ENCODE measurements around the gene TMEM212.
A peak's percentile ranks its signal among the peaks of the same experiment; 100 is the strongest.

TMEM212 gene

GRCh38 chr3:171865191-171865865, 22.2 kb downstream of the TMEM212 start:
- peak in 1 of 2 donors; percentile 67 for DNase-seq (ENCODE audit: low read depth in 2 of 2)
- TF ChIP-seq, protein P1, sequence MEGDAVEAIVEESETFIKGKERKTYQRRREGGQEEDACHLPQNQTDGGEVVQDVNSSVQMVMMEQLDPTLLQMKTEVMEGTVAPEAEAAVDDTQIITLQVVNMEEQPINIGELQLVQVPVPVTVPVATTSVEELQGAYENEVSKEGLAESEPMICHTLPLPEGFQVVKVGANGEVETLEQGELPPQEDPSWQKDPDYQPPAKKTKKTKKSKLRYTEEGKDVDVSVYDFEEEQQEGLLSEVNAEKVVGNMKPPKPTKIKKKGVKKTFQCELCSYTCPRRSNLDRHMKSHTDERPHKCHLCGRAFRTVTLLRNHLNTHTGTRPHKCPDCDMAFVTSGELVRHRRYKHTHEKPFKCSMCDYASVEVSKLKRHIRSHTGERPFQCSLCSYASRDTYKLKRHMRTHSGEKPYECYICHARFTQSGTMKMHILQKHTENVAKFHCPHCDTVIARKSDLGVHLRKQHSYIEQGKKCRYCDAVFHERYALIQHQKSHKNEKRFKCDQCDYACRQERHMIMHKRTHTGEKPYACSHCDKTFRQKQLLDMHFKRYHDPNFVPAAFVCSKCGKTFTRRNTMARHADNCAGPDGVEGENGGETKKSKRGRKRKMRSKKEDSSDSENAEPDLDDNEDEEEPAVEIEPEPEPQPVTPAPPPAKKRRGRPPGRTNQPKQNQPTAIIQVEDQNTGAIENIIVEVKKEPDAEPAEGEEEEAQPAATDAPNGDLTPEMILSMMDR (IDR thresholded peaks at IDR 0.05; ENCODE audit: low read depth, low read length) = no peak
- no peak overlapping the region for H3K4me3 ChIP-seq (replicated peaks in 1 of 2; ENCODE audit: low read depth in 2 of 2, low read length in 2 of 2)

DNA sequence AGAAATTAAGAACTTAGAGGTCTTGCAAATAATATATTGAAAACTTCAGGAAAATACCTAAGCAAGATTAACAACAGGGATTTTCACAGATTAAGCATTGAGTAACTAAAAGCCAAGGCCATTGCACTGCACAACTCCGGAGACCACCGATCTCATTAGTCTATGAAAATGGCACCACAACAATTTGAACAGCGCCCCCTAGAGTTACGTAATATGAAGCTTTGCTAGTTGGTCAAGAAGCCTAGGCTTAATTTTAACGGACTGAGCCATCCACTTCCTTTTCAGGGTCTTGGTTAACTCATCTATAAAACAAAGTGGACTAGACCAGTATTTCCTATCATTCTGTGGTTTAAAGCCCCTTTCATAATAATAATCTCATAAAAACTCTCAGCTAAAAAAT, 24.8 kb downstream of the TMEM212 start:
- DNase-seq (ENCODE audit: low read depth in 2 of 2) = peak in 1 of 2 donors; percentile 38
- H3K4me3 ChIP-seq (replicated peaks in 1 of 2; ENCODE audit: low read depth in 2 of 2, low read length in 2 of 2) = no peak overlapping the region
- TF ChIP-seq, protein P1 (IDR thresholded peaks at IDR 0.05; ENCODE audit: low read depth, low read length) = peak; percentile 25

- TF ChIP-seq, protein P1 (IDR thresholded peaks at IDR 0.05; ENCODE audit: low read depth, low read length) = no peak
- no peak overlapping the region for H3K4me3 ChIP-seq (replicated peaks in 1 of 2; ENCODE audit: low read depth in 2 of 2, low read length in 2 of 2)
- DNase-seq (ENCODE audit: low read depth in 2 of 2) = peak in 1 of 2 donors; percentile 54
Observed at GRCh38 chr3:171871392-171872274, 28.5 kb downstream of the TMEM212 start.

DNA sequence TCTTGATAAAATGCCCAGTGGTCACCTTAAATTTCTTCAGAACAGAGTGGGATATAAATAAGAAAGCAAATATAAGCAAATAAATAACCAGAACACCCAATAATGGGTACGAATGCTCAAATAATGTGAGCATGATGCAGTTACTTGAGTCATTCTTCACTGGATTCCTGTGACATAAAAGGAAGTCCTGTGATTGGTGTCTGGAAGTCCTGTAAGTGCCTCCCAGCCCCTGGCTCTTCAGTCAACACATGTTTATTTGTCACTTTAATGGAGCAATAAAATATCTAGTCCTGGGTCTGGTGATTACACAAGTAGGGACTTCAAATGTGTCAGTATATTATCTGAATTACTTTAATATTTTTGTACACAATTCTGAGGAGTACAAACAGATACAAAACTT, 30.4 kb downstream of the TMEM212 start:
- TF ChIP-seq, protein P1 (IDR thresholded peaks at IDR 0.05; ENCODE audit: low read depth, low read length) = no peak
- DNase-seq (ENCODE audit: low read depth in 2 of 2) = peak; percentile 42 to 90

GRCh38 chr3:171874251-171874681, 31.1 kb downstream of the TMEM212 start:
- H3K4me3 ChIP-seq (replicated peaks in 1 of 2; ENCODE audit: low read depth in 2 of 2, low read length in 2 of 2) = no peak overlapping the region
- TF ChIP-seq, protein P1 (IDR thresholded peaks at IDR 0.05; ENCODE audit: low read depth, low read length) = no peak
- DNase-seq (ENCODE audit: low read depth in 2 of 2) = peak; percentile 94 to 98

More for the DNA sequence above, 30.4 kb downstream of the TMEM212 start:
- H3K4me3 ChIP-seq (replicated peaks in 1 of 2; ENCODE audit: low read depth in 2 of 2, low read length in 2 of 2) = no peak overlapping the region

DNA sequence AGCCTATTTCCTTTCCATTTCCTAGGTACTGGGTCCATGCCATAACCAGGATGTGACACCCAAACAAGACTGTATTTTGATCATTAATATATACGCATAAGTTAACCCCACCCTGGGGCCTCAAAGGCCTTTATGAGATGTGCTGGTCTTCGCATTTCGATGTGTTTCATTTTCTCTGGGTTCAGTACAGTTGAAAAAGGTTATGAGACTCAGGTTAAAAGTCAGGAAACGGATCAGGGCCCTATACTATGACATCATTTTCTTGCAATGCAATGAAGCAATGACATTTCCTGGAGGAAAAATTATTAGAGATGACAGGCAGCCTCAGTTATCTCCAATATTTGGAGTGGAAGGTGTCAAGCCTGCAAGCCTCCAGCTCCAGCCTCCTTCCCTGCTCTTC, 31.7 kb downstream of the TMEM212 start:
- H3K4me3 ChIP-seq (replicated peaks in 1 of 2; ENCODE audit: low read depth in 2 of 2, low read length in 2 of 2) = no peak overlapping the region
- DNase-seq (ENCODE audit: low read depth in 2 of 2) = peak; percentile 37 to 77
- TF ChIP-seq, protein P1 (IDR thresholded peaks at IDR 0.05; ENCODE audit: low read depth, low read length) = no peak
